HPDE6-E6E7 (cell line): ENCODE measurements around the gene EIF2A.

Experiments
- DNase-seq: peaks from one replicate; pipeline ENCODE4 v3.0.0; 2011; ENCODE audit warnings: missing footprints; ENCODE audit errors: extremely low spot score

Gene EIF2A

DNA sequence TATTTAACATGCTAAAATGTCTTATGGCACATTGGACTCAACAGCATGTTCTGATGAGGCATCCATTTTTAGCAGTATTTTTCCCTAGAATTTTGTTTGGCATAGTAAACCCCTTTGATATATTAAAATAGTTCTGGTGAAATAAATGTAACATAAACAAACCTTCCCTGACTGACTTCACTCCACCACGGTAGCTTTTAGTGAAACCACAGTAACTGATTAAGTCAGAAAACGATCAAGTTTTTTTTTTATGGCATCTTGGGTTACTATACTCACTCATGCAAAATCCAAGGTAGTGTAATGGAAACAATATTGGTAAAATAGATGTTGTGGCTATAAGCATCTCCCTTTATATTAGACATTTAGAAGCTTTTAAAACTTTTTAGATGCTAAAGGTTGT, 3.1 kb upstream of the EIF2A start:
- no peak for DNase-seq

DNA sequence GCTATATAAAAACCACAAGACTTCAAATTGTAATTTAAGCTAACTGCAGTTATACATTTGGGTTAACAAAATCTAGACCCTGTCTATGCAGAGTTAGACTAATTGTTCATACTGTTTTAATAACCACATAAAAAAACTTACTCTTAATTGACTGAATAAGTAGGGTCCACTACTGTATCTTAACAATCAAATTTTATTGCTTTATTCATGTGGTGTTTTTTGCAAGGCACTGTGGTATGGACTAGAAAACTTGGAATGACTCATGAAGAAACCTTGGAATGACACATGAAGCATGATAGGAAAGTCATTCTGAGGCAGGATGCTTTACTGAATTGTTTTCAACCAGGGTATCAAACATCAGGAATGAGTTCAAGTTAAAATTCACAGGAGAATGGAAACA, 2.5 kb upstream of the EIF2A start:
- DNase-seq, result no peak

DNA sequence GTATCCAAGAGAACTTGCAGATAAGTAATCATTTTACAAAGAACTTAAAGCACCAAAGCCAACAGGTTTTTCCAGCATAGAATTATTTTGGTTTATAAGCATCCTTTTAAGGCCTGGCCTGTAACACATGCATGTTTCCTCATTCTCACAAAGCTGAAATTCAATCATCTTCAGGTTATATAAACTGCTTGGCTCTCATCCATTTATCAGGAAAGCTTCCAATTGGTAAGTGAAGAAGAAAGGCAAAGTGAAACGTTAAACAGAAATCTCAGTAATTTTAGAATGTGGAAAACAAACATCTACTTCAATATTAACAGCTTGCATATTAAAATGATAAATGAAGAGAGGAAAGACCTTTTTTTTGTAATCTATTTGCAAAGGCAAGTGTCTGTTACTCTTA, 1.9 kb upstream of the EIF2A start:
- no peak for DNase-seq

DNA sequence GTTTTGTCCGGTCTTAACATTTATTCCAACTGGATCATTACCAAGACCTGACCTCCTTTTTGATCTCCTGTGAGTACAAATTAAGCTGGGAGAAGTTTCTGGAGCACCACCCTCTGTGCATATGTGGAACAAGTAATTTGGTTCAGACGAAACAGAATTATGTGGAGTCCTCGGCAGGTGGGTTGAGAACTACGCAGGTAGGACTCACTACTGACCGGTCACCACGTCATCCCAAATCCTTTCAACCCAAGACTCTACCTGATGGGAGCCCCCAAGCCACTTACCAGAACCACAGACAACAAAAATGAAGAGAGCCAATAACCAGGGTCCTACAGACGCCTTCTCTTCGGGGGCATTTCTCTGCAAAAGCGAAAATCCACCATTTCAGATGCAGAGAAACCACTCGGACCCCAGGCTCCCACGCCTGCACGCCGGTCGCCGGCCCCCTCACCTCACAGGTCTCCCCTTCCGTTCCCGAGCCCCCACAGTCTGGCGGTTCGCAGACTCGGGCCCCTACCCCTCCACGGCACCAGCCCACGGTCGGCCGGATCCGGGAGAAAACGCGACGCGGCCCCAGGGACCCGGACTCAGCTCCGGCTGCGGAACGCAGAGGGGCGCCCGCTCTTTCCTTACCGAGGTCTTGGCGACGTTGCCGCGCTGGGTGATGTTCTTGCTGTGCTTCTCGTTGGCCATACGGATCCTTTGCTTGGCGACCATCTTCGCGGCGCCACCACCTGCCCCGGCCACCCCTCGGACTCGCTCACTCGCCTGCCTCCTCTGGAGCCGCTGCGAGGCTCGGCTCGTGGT, 965 bp upstream of the EIF2A start:
- DNase-seq, result no peak

DNA sequence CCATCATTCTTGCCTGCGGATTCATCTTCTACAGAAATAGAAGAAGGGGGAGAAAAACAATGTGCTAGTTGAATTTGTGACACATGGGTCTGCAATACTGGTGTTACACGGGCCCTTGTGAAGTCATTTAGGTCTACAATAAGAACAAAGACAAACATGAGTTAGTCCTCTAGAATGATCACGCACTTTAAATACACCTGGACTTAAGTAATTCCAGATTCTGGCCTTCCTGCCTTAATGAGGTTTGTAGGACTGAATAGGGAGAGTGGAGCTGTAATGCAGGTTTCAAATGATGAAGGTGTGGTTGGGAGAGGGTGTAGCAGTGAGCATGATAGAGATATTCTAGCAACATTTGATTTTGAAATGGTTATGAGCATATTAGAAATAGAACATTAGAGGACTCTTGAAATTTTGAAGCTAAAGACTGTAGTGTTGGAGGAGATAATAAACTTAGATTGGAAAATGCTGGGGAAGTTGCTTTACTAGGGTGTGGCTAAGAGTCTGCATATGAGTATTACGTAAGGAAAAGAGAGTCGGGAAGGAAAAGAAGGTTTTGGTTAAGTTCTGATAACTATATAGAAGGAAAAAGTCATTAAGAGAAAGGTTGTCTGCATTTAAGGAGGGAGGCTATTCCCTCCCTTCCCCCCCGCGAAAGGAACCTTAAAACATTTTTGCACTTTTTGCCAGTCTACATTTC, 606 bp downstream of the EIF2A start:
- DNase-seq, result no peak

DNA sequence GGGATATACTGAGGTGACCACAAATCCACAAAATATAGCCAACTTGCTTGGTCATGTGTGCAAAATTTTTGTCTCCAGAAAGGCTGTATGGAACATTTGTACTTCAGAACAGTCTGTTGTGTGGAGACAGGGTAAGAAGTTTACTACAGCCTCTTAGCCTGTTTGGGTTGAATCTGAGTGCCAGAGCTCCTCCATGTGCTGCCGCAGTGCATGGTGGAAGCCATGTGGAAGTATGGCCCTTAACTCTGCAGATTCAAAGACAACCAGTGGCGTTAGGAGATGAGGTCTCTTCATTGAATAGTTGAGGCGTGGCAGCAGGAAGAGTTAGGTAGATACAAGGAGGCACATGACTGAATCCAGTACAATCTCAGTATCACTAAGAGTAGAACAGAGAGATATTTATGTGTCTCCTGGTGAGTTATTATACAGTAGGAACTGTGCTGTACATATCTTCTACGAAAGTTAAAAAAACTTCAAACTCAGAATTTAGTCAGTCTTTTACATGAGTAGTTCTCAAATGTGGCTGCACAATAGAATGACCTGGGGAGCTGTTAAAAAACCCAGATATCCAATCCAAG, 9.4 kb downstream of the EIF2A start:
- no peak for DNase-seq

DNA sequence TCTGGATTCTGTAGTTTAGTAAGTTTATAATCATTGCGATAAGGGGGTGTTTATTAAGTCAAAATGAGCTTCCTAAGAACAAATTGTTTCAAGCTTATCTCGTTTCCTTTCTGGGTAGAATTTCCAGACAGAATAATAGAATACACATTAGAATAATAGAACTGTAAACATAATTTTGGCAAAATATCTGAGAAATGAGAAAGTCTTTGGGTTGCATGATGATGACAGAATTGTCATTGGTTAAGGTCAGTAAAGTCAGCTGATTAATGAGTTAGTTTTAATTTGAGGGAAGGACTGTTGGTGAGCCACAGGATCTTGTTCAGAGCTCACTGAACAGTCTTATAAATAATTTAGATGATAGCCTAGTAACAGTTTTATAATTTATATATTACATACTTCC, 10.2 kb downstream of the EIF2A start:
- DNase-seq, result no peak

DNA sequence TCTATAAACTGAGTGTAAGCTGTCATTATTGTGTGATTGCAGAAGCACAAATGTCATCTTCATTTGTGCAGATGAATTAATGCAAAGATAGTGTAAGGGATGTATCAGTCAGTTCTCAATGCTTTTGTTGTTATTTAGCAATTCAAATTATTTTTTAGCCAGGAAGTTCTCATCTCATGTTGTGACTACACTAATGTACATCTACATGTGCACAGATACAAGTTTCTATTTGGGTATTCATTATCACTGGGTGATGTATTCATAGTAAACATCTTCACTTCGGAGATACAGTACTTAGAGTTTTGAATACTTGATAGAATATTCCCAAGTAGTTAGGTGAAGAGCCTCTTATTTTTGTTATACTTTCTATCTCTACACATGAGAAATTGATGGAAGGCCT, 11.1 kb downstream of the EIF2A start:
- DNase-seq, result no peak

DNA sequence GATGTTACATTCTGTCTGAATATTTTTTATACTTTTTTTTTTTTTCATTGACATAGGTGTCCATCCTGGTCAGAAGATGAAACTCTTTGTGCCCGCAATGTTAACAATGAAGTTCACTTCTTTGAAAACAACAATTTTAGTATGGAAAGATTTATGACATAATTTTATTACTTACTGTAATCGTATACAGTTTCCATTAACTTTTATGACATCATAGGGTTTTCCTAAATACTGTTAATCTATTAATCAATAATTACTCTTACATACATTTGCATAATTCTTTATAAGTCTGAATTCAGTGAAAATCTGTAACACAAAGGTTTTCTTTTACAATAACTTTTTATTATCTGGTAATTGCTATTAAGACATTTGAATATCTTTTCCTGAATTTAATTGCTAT, 17.7 kb downstream of the EIF2A start:
- no peak for DNase-seq

DNA sequence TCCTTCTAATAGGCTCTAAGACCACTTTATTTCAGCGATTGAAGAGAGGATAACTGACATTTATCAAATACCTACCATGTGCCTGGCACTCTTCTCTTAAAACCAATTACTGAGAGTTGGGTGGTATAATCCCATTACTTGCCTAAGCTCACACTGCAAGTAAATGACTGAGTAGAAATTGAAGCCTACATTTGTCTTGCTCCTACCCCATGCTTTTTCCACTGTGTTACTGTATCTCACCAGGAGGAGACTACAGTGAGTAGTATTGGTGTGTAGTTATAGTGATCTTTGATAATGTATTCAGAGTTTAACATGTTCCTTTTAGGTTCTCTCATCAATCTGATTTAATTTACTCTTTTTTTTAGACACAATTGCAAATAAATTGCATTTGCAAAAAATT, 20.7 kb downstream of the EIF2A start:
- DNase-seq, result no peak

DNA sequence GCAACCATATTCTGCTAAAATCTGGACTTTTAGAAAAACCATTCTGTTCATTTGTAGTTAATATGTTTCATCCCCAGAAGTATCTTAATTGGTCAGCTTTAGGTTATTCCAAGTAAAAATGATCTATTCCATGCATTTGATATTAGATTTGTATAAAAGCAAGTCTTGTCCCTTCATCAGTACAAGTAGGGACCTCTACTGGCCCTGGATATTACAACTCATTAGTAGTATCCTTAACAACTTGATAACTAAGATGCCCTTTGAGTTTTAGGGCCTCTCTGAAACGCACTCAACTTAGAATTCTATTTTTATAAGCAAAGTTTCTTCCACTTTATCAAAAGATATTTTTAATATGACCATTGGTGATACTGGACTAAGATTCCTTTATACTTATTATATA, 31.3 kb downstream of the EIF2A start:
- no peak for DNase-seq

DNA sequence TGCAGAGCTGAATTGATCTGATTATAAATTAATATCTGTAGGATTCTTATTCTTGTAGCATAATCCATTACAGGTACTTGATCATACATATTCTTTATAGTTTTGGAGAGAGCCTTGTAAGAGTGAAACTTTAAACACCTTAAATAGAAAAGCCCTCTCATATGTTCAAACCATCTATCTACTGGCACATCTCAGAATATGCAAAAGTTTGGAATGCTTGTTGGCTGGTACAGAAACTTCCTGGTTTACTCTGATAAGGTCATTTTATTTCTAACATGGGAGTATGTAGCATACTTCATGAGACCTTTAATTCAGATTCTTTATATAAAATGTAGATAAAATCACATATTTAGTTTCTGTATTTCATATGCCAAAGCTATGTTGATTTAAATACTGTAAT, 34.6 kb downstream of the EIF2A start:
- DNase-seq, result no peak

DNA sequence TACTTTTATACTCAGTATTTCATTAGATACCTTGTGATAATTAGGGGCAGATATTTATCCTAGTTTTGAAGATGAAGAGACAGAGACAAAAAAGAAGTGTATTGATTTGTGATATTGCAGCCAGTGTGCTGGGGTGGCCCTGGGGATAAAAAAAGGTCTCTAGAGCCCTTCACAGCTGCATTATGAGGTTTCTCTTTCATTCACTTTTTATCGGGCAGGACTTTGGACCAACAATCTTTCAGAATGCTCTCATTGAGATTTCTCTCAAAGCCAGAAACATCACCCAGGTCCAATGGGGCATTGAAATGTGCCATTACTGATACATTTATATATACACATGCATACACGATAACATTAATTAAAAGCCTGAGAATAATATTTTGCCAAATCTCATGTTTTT, 36.0 kb downstream of the EIF2A start:
- no peak for DNase-seq

DNA sequence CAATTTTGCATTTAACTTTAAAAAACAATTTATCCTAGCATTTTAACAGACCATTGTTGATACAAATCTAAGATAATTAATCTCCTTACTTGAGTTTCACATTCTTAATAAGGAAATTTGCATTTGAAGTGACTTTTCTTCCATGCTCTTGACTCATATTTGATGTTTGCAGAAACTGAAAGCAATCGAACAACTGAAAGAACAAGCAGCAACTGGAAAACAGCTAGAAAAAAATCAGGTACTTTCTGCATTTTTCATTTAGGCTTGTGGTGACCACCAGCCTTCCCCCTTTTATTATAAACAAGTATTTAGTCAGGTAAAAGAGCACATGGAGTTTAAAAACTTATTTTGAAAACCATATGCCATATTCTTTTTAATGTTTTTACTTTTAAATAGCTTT, 36.4 kb downstream of the EIF2A start:
- no peak for DNase-seq

DNA sequence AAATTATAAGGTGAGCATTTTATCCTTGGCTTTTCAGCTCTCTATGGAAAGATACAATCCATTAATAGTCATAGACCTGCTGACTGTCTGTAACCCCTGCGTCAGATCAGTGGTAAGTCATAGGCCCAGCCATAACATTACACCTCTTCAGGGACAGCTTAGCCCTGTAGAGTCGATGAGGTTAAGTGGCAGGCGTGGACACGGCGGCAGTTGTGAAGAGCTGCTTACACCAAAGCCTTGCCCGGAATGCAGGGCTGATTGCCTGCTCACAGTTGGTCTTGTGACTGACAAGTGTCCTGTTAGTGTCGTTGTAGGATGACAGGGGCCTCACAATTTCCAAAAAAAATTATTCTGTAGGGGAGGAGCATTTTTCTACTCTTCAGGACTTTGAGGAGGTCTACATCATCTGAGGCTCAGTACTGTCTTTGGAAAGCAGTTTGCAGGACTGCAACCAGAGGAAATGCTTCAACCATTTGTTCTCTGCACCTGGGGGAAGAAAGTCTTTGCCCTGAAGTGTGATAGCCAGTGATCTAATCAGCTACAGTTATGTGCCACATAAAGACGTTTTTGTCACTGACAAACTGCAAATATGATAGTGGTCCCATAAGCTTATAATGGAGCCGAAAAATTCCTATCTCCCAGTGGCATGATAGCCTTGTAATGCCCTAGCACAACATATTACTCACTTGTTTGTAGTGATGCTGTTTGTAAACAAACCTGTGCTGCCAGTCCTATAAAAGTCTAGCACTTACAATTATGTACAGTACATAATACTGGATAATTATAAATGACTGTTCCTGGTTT, 41.6 kb downstream of the EIF2A start:
- no peak for DNase-seq

DNA sequence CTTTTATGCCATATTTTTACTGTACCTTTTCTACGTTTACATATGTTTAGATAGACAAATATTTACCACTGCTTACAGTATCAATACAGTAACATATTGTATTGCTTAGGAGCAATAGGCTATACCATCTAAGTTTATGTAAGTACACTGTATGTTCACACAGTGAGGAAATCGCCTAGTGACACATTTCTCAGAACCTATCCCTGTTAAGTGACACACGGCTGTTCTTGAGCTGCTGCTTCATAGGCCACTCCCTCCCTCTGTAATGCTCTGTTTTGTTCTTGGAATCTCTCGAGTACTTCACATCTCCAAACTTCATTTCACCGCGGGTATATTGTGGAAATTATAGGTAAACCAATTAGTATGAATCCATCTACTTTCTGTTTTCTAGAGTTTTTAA, 43.2 kb downstream of the EIF2A start:
- no peak for DNase-seq

DNA sequence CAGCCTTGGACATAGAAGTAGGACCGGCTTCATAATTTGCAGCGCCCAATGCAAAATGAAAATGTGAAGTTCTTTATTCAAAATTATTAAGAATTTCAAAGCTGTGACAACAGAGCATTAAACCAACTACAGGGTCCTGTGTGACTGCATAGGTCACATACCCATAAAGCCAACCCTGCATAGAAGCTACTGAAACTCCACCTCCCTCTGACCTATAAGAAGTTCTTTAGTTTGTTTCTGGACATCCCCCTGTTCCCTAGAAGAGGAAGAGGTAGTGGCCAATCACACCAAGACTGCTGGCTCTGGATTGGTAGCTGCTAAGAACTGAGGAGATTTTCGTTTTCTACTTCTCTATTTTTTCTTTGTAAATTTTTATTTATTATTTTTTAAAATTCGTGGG, 47.6 kb downstream of the EIF2A start:
- DNase-seq, result no peak

DNA sequence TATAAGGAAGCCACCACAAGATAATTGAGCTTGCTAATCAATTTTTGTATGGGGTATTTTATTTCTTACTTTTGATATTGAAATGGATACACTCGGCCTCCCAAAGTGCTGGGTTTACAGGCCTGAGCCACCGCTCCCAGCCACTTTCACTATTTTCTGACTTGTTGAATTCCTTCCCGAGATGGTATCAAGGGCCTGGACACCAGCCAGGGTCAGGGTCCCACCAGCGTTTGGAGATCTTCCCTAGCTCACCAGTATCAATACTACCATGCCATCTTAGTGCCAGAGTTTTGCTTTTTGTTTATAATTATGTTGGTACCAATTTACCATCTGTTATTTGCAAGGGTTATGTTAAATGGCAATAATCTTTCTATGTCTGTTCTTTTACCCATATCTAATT, 51.1 kb downstream of the EIF2A start:
- DNase-seq, result no peak

DNA sequence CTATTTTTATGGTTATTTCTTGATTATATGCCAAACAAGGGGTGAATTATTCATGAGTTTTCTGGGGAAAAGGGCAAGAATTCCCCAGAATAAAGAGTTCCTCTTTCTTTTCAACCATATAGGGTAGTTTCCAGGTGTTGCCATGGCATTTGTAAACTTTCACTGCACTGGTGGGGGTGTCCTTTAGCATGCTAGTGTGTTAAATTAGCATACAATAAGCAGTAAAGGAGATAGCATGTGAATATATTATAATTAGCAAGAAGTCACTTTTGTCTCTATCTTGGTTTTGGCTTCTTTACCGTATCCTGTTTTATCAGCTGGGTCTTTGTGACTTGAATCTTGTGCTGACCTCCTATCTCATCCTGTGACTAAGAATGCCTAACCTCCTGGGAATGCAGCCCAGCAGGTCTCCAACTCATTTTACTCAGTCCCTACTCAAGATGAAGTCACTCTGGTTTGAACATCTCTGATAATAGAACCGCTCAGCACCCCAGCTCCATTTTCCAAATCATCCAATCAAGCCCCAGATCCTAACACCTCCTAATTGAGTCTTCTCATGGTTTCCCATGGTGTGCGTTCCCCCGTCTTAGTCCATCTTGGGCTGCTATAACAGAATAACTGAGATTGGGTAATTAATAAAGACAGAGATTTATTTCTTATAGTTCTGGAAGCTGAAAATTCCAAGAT, 53.2 kb downstream of the EIF2A start:
- peak; percentile 49 for DNase-seq

DNA sequence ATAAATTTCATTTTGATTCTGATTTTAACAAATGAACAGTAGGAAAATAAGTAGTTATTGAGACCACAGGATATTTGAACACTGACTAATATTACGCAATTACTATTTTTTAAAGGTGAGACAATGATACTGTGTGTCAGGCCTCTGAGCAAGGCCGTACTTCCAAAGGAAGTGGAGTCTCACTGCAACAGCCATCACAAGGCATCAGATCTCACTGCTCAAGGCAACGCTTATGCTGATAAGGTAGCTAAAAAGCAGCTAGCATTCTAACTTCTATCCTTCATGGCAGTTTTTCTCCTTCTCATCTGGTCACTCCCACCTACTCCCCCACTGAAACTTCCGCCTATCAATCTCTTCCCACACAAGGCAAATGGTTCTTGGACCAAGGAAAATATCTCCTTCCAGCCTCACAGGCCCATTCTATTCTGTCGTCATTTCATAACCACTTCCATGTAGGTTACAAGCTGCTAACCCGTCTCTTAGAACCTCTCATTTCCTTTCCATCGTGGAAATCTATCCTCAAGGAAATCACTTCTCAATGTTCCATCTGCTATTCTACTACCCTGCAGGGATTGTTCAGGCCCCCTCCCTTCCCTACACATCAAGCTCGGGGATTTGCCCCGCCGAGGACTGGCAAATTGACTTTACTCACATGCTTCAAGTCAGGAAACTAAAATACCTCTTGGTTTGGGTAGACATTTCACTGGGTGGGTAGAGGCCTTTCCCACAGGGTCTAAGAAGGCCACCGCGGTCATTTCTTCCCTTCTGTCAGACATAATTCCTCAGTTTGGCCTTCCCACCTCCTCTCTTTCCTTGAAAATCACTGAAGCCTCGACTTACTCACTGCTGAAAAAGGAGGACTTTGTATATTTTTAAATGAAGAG, 54.3 kb downstream of the EIF2A start:
- DNase-seq, result peak; percentile 44
